HepG2 (cell line): Measurements from ENCODE around the gene FFAR1. TPM values are rescaled to one million over a fixed set of nuclear protein-coding genes. Genes with fewer than 3 reads are reported as not detected.

Experiments used
- ATAC-seq: fragments of 200-7000 bp; cut with Tn5 transposase; 3 replicates; pipeline ENCODE4 v1.9.1; 2020; ENCODE audit warnings: mild to moderate bottlenecking, moderate library complexity
- BruUV-seq: library from RNA; stranded (reverse); fragments of 400-500 nt; replicated peaks from 2 replicates; lab custom pipeline; 2021; lab: Mats Ljungman, UMichigan
- CTCF ChIA-PET: fragments of 300-600 bp; formaldehyde crosslinking; extraction: SDS; loops from one replicate; lab custom pipeline; 2021; ENCODE audit warnings: low total read pairs, inconsistent platforms, low intra/inter-chr PET ratio; lab: Yijun Ruan, JAX
- POLR2A ChIA-PET: fragments of 350-600 bp; sonication (Branson Sonifier 250); formaldehyde crosslinking; loops from one replicate; lab custom pipeline; 2020; ENCODE audit warnings: antibody characterized with exemption, inconsistent platforms; lab: Yijun Ruan, JAX
- DNase-seq: peaks from one replicate; pipeline ENCODE4 v3.0.0-alpha.2; 2015; ENCODE audit warnings: low spot score
- FAIRE-seq: peaks from 3 replicates; lab custom pipeline; 2011; peaks lifted over from hg19 to GRCh38; lab: Jason Lieb, UNC
- H2AFZ ChIP-seq: one replicate; pipeline ENCODE4 v1.6.1; 2011; ENCODE audit warnings: low read length, inconsistent platforms
- H3K27ac ChIP-seq: fragments of 300-600 bp; 3 replicates; pipeline ENCODE4 v1.8.0; 2011; ENCODE audit warnings: mixed run types, mild to moderate bottlenecking, mixed read lengths, low read length, inconsistent platforms; ENCODE audit not compliant: insufficient read depth; ENCODE audit errors: extremely low read length
- H3K27me3 ChIP-seq, 2 experiments: fragments of 200-600 bp in 1 of 2; 2 replicates in 1 of 2; 3 replicates in 1 of 2; pipeline versions ENCODE4 v1.6.0 to v1.8.0; 2011; ENCODE audit warnings: low read length in 2 of 2, mild to moderate bottlenecking in 2 of 2, moderate library complexity in 2 of 2, inconsistent platforms in 1 of 2; ENCODE audit not compliant: insufficient read depth in 2 of 2, control insufficient read depth in 1 of 2
- H3K36me3 ChIP-seq, 2 experiments: fragments of 200-600 bp in 1 of 2; replicated peaks in 1 of 2; 2 replicates in 1 of 2; 3 replicates in 1 of 2; pipeline versions ENCODE4 v1.5.1 to v1.8.0; 2011; ENCODE audit warnings: low read length in 2 of 2, inconsistent platforms in 1 of 2; ENCODE audit not compliant: insufficient read depth in 2 of 2, control insufficient read depth in 1 of 2
- H3K4me1 ChIP-seq: 2 replicates; pipeline ENCODE4 v1.5.1; 2012; ENCODE audit warnings: low read length, inconsistent platforms; ENCODE audit not compliant: insufficient read depth
- H3K4me2 ChIP-seq: 2 replicates; pipeline ENCODE4 v1.6.0; 2011; ENCODE audit warnings: low read depth, low read length, inconsistent platforms
- H3K4me3 ChIP-seq, 3 experiments: fragments of 200-600 bp in 1 of 3; sonication (generic), shearing (Covaris generic) in 1 of 3; replicated peaks in 1 of 3; 2 replicates each; pipeline ENCODE4 v1.5.1; 2011 to 2016; ENCODE audit warnings: low read length in 3 of 3, inconsistent platforms in 2 of 3, low read depth in 2 of 3, mild to moderate bottlenecking in 2 of 3, control low read depth in 1 of 3, mixed read lengths in 1 of 3; ENCODE audit not compliant: insufficient read depth in 1 of 3
- H3K79me2 ChIP-seq: one replicate; pipeline ENCODE4 v1.6.1; 2011; ENCODE audit warnings: low read length, inconsistent platforms; ENCODE audit not compliant: insufficient read depth
- H3K9ac ChIP-seq: 2 replicates; pipeline ENCODE4 v1.6.0; 2011; ENCODE audit warnings: mild to moderate bottlenecking, low read depth, low read length, inconsistent platforms; ENCODE audit not compliant: insufficient read depth
- H3K9me3 ChIP-seq: 2 replicates; pipeline ENCODE4 v1.5.1; 2012; ENCODE audit warnings: mild to moderate bottlenecking, low read length
- H4K20me1 ChIP-seq: 2 replicates; pipeline ENCODE4 v1.6.0; 2011; ENCODE audit warnings: inconsistent platforms, mild to moderate bottlenecking, low read length, moderate library complexity; ENCODE audit not compliant: insufficient read depth
- ATF5 ChIP-seq: sonication (generic); formaldehyde crosslinking; IDR thresholded peaks from 2 replicates; pipeline ENCODE4 v1.4.0; 2020; ENCODE audit warnings: mild to moderate bottlenecking, low read depth, missing genetic modification reagents
- ATF6 ChIP-seq: sonication (generic); formaldehyde crosslinking; conservative IDR thresholded peaks from 2 replicates; pipeline ENCODE4 v1.4.0; 2020; ENCODE audit warnings: missing genetic modification reagents
- HDAC6 ChIP-seq: fragments of 200-600 bp; sonication (generic); IDR thresholded peaks from 2 replicates; pipeline ENCODE4 v1.7.0; 2017; ENCODE audit warnings: mild to moderate bottlenecking, antibody characterized with exemption, low read length, low read depth
- HMGXB4 ChIP-seq, 2 experiments: sonication (generic) in 1 of 2; formaldehyde crosslinking in 1 of 2; IDR thresholded peaks; 2 replicates each; pipeline versions ENCODE4 v1.4.0 to v1.6.1; 2018 to 2020; ENCODE audit warnings: missing genetic modification reagents in 2 of 2, borderline replicate concordance in 1 of 2, low read depth in 1 of 2, mild to moderate bottlenecking in 1 of 2, missing biosample characterization in 1 of 2
- JUNB ChIP-seq: sonication (generic); formaldehyde crosslinking; IDR thresholded peaks from 2 replicates; pipeline ENCODE4 v1.8.0; 2022; ENCODE audit warnings: missing genetic modification reagents, mild to moderate bottlenecking, borderline replicate concordance
- KLF6 ChIP-seq: IDR thresholded peaks from 2 replicates; pipeline ENCODE4 v1.8.0; 2016; ENCODE audit warnings: missing biosample characterization, missing genetic modification reagents
- MED8 ChIP-seq: sonication (generic); formaldehyde crosslinking; IDR thresholded peaks from 2 replicates; pipeline ENCODE4 v1.8.1; 2023; ENCODE audit warnings: mild to moderate bottlenecking, missing genetic modification reagents; ENCODE audit not compliant: insufficient replicate concordance
- MYNN ChIP-seq: sonication (generic); formaldehyde crosslinking; IDR thresholded peaks from 2 replicates; pipeline ENCODE4 v1.4.0; 2020; ENCODE audit warnings: mild to moderate bottlenecking, low read depth, missing genetic modification reagents
- POGK ChIP-seq: sonication (generic); formaldehyde crosslinking; conservative IDR thresholded peaks from 2 replicates; pipeline ENCODE4 v1.8.0; 2022; ENCODE audit warnings: mild to moderate bottlenecking, moderate library complexity, missing genetic modification reagents
- PTBP1 ChIP-seq: fragments of 200-400 bp; formaldehyde crosslinking; IDR thresholded peaks from 2 replicates; pipeline ENCODE4 v1.6.1; 2018; ENCODE audit warnings: low read length, low read depth; ENCODE audit not compliant: poor library complexity, severe bottlenecking
- TAF1 ChIP-seq: sonication (generic); formaldehyde crosslinking; IDR thresholded peaks from 2 replicates; pipeline ENCODE4 v1.4.0; 2020; ENCODE audit warnings: missing genetic modification reagents
- TBP ChIP-seq: sonication (generic); formaldehyde crosslinking; IDR thresholded peaks from 2 replicates; pipeline ENCODE4 v1.5.0; 2020; ENCODE audit warnings: missing genetic modification reagents
- XBP1 ChIP-seq: sonication (generic); formaldehyde crosslinking; IDR thresholded peaks from 2 replicates; pipeline ENCODE4 v1.5.0; 2020; ENCODE audit warnings: missing genetic modification reagents
- ZBTB20 ChIP-seq: sonication (generic); formaldehyde crosslinking; IDR thresholded peaks from 2 replicates; pipeline ENCODE4 v1.8.1; 2023; ENCODE audit warnings: missing genetic modification reagents, low read depth, mild to moderate bottlenecking, borderline replicate concordance
- ZFX ChIP-seq: sonication (generic); formaldehyde crosslinking; IDR thresholded peaks from 2 replicates; pipeline ENCODE4 v1.4.0; 2020; ENCODE audit warnings: mild to moderate bottlenecking, low read depth, missing genetic modification reagents, moderate library complexity
- ZNF121 ChIP-seq: sonication (generic); formaldehyde crosslinking; IDR thresholded peaks from 2 replicates; pipeline ENCODE4 v1.5.0; 2020; ENCODE audit warnings: mild to moderate bottlenecking, missing genetic modification reagents
- ZNF564 ChIP-seq: sonication (generic); formaldehyde crosslinking; IDR thresholded peaks from 2 replicates; pipeline ENCODE4 v1.8.1; 2023; ENCODE audit warnings: mild to moderate bottlenecking, missing genetic modification reagents
- WGBS: methylation state at CpG from one replicate; pipeline ENCODE4 v1.1.6; 2017; ENCODE audit warnings: low lambda C conversion rate; 5-methylcytosine and 5-hydroxymethylcytosine counted together
- in situ Hi-C: cut with HindIII; loops from 2 replicates; pipeline ENCODE4 v1.10.0; 2017; ENCODE audit warnings: low pct_unique_long_range_greater_than_20kb; ENCODE audit not compliant: extremely low pct_ligation_motif_present
- intact Hi-C: fragments of 100-400 bp; cut with micrococcal nuclease; formaldehyde crosslinking; loops from one replicate; pipeline ENCODE4 v1.10.0; 2022; ENCODE audit not compliant: unreplicated experiment
- polyA plus RNA-seq, 8 experiments: library from polyadenylated mRNA; depleted of rRNA in 3 of 8; stranded (reverse) in 7 of 8; unstranded in 1 of 8; fragments of >200 nt; fragmentation: Illumina TruSeq in 4 of 8; extraction: Trizol in 4 of 8; gene quantifications; 2 replicates each; pipeline versions ENCODE4 v1.2.1 to v1.2.3, GENCODE V29; 2011 to 2016; ENCODE audit warnings: low read depth in 4 of 8, missing spikeins in 1 of 8, mixed read lengths in 1 of 8; ENCODE audit not compliant: insufficient read depth in 1 of 8
- total RNA-seq, 5 experiments: library from RNA; depleted of rRNA; stranded (reverse); fragments of >200 nt; fragmentation: Illumina TruSeq; extraction: Trizol; gene quantifications; 2 replicates each; pipeline ENCODE4 v1.2.3, GENCODE V29; 2016; ENCODE audit warnings: low read depth in 1 of 5

Gene FFAR1
- total and polyA plus RNA-seq, 2 of the 13 experiments (the other 11 are each of a cell fraction or from before 2014, with no cell fraction given) = not detected

- H2AFZ ChIP-seq = no peak overlapping the region
- FAIRE-seq = no peak
- no peak overlapping the region for H3K4me2 ChIP-seq
- H4K20me1 ChIP-seq = no peaks in the 10 kb centered on the region
- ATAC-seq = no peak
- in situ Hi-C loops (no loop called here), intact Hi-C loops (no loop called here)
- DNase-seq = no peak
- CTCF ChIA-PET = no interaction called here
- peaks cover 0 to 7% of the 10 kb centered on the region in 2 experiments; a peak in 3 of 5 replicates for H3K27me3 ChIP-seq
- BruUV-seq = no TSS peak
- no peaks in the 10 kb centered on the region for H3K36me3 ChIP-seq
- H3K4me3 ChIP-seq = no peak overlapping the region
- H3K27ac ChIP-seq = no peak overlapping the region
- no peaks in the 10 kb centered on the region for H3K9me3 ChIP-seq
- POLR2A ChIA-PET = no interaction called here
- H3K4me1 ChIP-seq = peaks cover 24% of the 10 kb centered on the region
- TF ChIP-seq MYNN (CRISPR knock-in tag) (no peak), XBP1 (CRISPR knock-in tag) (no peak), TBP (CRISPR knock-in tag) (no peak), KLF6 (CRISPR knock-in tag) (no peak), HMGXB4 (CRISPR knock-in tag; IDR thresholded peaks at IDR 0.05; ENCODE audit: borderline replicate concordance in 1 of 2, low read depth in 1 of 2) (no peak), ATF6 (no peak), JUNB (CRISPR knock-in tag) (no peak), ZBTB20 (CRISPR knock-in tag) (no peak), ATF5 (CRISPR knock-in tag) (no peak), PTBP1 (no peak), ZNF121 (CRISPR knock-in tag) (no peak), POGK (CRISPR knock-in tag) (no peak), ZNF564 (CRISPR knock-in tag) (no peak), ZFX (no peak), MED8 (no peak), TAF1 (no peak), HDAC6 (no peak)
- 81% methylated on average over 17 of the region's 55 CpGs for WGBS
- no peaks in the 10 kb centered on the region for H3K79me2 ChIP-seq
- no peak overlapping the region for H3K9ac ChIP-seq
Measured at GRCh38 chr19:35299523-35300338, 48.0 kb upstream of the FFAR1 start.
